Activated naive CD4-positive, alpha-beta T cell treated with anti-CD3 and anti-CD28 coated beads for 36 hours (primary cell): Measurements from ENCODE around the gene ANKRD2. TPM values are rescaled to one million over a fixed set of nuclear protein-coding genes. Genes with fewer than 3 reads are reported as not detected.

Experiments
- CTCF ChIA-PET: fragments of 350-600 bp; sonication (Branson Sonifier 250); formaldehyde crosslinking; loops from one replicate; lab custom pipeline; 2021; ENCODE audit warnings: antibody characterized with exemption; lab: Charles Lee
- DNase-seq: peaks from one replicate; pipeline ENCODE4 v3.0.0-alpha.2; 2020
- H3K27ac Mint-ChIP-seq: one replicate; pipeline ENCODE4 v1.8.0; 2021; ENCODE audit warnings: mild to moderate bottlenecking, mixed read lengths
- H3K27me3 Mint-ChIP-seq: one replicate; pipeline ENCODE4 v1.8.0; 2021; ENCODE audit warnings: low read depth, mixed read lengths
- H3K36me3 Mint-ChIP-seq: one replicate; pipeline ENCODE4 v1.8.0; 2021; ENCODE audit warnings: low read depth, mixed read lengths
- H3K4me1 Mint-ChIP-seq: one replicate; pipeline ENCODE4 v1.8.0; 2021; ENCODE audit warnings: low read depth, mixed read lengths
- H3K4me3 Mint-ChIP-seq: one replicate; pipeline ENCODE4 v1.8.0; 2021; ENCODE audit warnings: mild to moderate bottlenecking, moderate library complexity, mixed read lengths
- H3K9me3 Mint-ChIP-seq: one replicate; pipeline ENCODE4 v1.8.0; 2021; ENCODE audit warnings: mixed read lengths
- intact Hi-C: fragments of 100-400 bp; cut with micrococcal nuclease; formaldehyde crosslinking; loops from one replicate; pipeline ENCODE4 v1.15.1; 2023
- total RNA-seq, 2 experiments: library from RNA; stranded (reverse); gene quantifications; one replicate each; pipeline ENCODE4 v1.2.3, GENCODE V29; 2021

The ANKRD2 gene
- total RNA-seq, 2 experiments from 2014 or later, result 0.26 TPM; not detected in 1

DNA sequence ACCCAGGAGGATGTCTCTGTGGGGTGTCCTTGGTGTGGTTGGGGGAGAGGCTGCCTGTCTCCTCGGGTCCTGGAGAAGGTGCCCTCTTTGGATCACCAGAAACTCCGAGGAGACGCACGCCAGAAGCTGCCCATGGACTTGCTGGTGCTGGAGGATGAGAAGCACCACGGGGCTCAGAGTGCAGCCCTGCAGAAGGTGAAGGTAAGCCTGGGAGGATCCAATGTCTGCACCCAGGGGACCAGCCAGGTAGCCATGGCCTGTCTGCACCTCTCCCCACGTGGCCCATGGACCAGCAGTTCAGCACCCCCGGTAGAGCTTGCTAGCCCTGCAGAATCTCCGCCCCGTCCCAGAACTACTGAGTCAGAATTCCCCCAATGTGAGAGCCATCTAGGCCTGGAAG, 5.1 kb downstream of the ANKRD2 start:
- Mint-ChIP-seq H3K4me1 (no peaks in the 10 kb centered on the region), H3K4me3 (no peak overlapping the region), H3K27ac (no peak overlapping the region), H3K9me3 (no peaks in the 10 kb centered on the region), H3K36me3 (no peaks in the 10 kb centered on the region), H3K27me3 (no peaks in the 10 kb centered on the region)
- intact Hi-C loops, result no loop called here
- CTCF ChIA-PET, result interaction anchor here (0.6 to 0.7 kb wide), 2 partner anchors 42 to 43 kb away, joined by 3 read pairs; no protein-coding TSS in a partner anchor
- DNase-seq, result no peak

DNA sequence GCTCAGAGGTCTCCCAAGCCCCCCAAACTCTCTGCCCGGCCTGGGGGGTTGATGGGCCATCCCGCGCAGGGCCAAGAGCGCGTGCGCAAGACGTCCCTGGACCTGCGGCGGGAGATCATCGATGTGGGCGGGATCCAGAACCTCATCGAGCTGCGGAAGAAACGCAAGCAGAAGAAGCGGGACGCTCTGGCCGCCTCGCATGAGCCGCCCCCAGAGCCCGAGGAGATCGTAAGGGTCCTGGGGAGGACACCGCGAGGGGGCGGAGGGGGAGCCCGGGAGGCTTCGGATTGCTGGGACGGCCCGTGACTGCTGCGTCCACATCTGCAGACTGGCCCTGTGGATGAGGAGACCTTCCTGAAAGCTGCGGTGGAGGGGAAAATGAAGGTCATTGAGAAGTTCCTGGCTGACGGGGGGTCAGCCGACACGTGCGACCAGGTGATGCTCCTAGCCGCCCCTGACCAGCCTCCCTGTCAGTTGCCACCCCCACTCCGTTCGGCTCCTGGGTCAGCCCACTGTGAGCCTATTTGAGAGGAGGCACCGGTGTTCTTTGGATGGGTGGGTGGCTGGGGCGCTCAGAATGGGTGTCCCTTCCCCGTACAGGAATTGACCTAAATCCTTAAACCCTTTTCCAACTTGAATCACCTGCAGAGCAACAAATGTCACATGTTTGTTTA, 5.7 kb downstream of the ANKRD2 start:
- no peaks in the 10 kb centered on the region for H3K4me1 Mint-ChIP-seq
- no peaks in the 10 kb centered on the region for H3K36me3 Mint-ChIP-seq
- H3K4me3 Mint-ChIP-seq, result no peak overlapping the region
- no peak for DNase-seq
- intact Hi-C loops, result no loop called here
- no peaks in the 10 kb centered on the region for H3K27me3 Mint-ChIP-seq
- CTCF ChIA-PET, result no interaction called here
- no peak overlapping the region for H3K27ac Mint-ChIP-seq
- no peaks in the 10 kb centered on the region for H3K9me3 Mint-ChIP-seq

DNA sequence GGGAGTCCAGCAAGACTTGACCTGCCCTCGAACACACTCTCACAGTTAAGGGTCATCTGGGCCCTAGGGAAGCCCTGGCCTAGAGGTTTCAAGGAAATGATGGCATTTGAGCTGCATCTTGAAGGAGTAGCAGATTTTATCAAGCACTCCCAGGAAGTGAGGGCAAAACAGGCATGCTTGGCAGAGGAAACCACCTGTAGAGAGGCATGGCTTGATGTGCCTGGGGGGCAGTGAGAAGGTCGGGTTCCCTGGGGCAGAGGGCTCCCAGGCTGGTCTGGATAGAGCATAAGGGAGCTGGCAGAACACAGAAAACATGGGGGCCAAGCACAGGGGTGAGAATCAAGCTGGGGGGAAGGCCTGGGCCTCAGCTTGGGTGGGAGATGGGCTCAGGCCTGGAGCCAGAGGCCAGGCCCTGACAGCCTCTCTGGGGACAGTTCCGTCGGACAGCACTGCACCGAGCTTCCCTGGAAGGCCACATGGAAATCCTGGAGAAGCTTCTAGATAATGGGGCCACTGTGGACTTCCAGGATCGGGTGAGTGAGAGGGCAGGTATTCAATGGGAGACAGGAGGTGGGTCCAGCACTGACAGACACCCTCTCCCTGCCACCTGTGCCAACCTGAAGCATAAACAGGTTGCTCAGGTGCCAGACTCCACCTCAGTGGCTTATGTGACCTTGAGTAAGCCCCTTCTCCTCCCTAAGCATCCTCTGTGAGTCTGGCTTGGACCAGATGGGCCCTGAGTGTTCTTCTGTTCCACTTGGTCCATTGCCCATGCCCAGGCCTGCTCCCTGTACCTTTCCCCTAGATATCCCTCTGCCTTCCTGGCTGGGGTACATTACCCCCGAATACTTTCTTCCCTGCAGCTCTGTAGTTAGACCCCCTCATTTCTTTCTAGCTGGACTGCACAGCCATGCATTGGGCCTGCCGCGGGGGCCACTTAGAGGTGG, 8.1 kb downstream of the ANKRD2 start:
- no peaks in the 10 kb centered on the region for H3K4me1 Mint-ChIP-seq
- H3K27ac Mint-ChIP-seq, result no peak overlapping the region
- H3K4me3 Mint-ChIP-seq, result no peak overlapping the region
- intact Hi-C loops, result no loop called here
- H3K9me3 Mint-ChIP-seq, result no peaks in the 10 kb centered on the region
- CTCF ChIA-PET, result no interaction called here
- H3K36me3 Mint-ChIP-seq, result no peaks in the 10 kb centered on the region
- no peaks in the 10 kb centered on the region for H3K27me3 Mint-ChIP-seq
- DNase-seq, result no peak

DNA sequence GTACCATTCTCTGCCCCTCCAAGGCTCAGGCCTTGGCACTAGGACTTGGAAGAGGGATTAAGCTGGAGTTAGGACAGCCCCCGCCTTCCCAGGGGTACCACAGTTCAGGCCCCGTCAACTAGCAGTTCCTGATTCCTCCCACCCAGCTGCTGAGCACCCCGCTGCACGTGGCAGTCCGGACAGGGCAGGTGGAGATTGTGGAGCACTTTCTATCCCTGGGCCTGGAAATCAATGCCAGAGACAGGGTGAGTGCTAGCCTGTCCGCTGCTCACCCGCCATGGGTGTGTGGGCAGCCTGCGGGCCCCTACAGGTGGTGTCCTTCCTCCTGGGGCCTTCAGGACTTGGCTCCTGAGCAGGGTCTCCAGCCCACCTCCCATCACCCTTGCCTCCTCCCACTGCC, 9.6 kb downstream of the ANKRD2 start:
- Mint-ChIP-seq H3K27ac (no peak overlapping the region), H3K27me3 (no peaks in the 10 kb centered on the region), H3K9me3 (no peaks in the 10 kb centered on the region), H3K4me1 (no peaks in the 10 kb centered on the region), H3K36me3 (no peaks in the 10 kb centered on the region), H3K4me3 (no peak overlapping the region)
- CTCF ChIA-PET, result interaction anchor here (0.5 to 1.0 kb wide), 2 partner anchors 10 to 176 kb away, joined by 4 read pairs; partner anchors contain the start of gene ANKRD2
- no peak for DNase-seq
- intact Hi-C loops, result no loop called here

DNA sequence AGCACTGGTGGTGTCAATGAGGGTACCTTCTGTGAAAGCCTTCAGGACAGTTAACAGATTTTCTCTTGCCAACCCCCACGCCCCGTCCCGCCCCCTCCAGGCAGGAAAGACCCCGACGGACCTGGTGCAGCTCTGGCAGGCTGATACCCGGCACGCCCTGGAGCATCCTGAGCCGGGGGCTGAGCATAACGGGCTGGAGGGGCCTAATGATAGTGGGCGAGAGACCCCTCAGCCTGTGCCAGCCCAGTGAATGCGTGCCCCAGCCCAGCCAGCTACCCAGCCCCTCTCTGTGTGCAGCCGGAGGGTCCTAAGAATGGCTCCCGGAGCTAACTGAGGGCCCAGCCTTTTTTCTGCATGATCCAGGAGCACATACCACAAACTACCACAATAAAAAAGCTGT, 10.9 kb downstream of the ANKRD2 start:
- H3K36me3 Mint-ChIP-seq, result no peaks in the 10 kb centered on the region
- no peak overlapping the region for H3K4me3 Mint-ChIP-seq
- CTCF ChIA-PET, result no interaction called here
- H3K27me3 Mint-ChIP-seq, result no peaks in the 10 kb centered on the region
- H3K27ac Mint-ChIP-seq, result no peak overlapping the region
- intact Hi-C loops, result no loop called here
- H3K4me1 Mint-ChIP-seq, result no peaks in the 10 kb centered on the region
- no peaks in the 10 kb centered on the region for H3K9me3 Mint-ChIP-seq
- no peak for DNase-seq

DNA sequence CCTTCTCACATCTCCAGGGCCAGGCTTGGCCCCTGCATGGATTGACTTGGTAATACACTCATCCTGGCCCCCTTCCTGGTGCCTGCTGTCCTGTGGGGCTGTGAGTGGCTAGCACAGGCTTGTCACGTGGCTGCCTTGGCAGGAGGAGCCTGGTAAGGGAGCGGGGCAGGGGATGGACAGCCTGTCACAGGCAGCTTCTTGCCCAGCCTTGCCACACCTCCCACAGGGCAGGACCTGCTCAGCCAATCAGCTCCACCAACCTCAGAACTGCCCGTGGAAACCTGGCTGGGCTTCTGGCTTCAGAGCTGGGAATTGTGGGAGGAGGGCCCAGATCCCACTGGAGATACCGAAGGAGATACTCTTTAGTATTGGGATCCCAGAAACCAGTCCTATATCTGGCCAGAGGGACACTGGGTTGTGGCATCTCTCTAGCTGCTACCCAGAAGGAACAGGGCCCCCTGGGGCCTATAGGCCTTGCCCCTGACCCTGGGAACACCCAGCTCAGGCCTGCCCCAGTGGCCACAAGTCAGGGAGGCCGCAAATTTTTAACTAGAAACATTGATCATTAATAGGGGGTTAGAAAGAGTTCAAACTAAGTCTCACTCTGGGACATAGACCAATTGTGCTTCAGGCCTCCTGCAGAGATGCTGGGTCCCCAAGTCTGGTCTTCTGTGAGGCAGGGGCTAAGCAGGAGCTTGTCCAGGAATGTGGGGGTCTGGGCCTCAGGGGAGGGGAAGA, 11.7 kb downstream of the ANKRD2 start, which contains the start of gene HOGA1:
Gene HOGA1 (plus strand): TSS at position 330 of the 738 bp plus-strand sequence. CDS start 315 bp downstream, at position 645.
- CTCF ChIA-PET, result interaction anchor here (0.5 to 1.1 kb wide), 5 partner anchors 9 to 1214 kb away, joined by 3 to 4 read pairs (median 3); no protein-coding TSS in a partner anchor
- Mint-ChIP-seq H3K4me1 (no peaks in the 10 kb centered on the region), H3K4me3 (no peak within 1 kb of the TSS), H3K9me3 (no peaks in the 10 kb centered on the region), H3K36me3 (no peaks in the 10 kb centered on the region), H3K27me3 (no peaks in the 10 kb centered on the region), H3K27ac (no peak within 1 kb of the TSS)
- intact Hi-C loops, result no loop called here
- DNase-seq, result no peak

DNA sequence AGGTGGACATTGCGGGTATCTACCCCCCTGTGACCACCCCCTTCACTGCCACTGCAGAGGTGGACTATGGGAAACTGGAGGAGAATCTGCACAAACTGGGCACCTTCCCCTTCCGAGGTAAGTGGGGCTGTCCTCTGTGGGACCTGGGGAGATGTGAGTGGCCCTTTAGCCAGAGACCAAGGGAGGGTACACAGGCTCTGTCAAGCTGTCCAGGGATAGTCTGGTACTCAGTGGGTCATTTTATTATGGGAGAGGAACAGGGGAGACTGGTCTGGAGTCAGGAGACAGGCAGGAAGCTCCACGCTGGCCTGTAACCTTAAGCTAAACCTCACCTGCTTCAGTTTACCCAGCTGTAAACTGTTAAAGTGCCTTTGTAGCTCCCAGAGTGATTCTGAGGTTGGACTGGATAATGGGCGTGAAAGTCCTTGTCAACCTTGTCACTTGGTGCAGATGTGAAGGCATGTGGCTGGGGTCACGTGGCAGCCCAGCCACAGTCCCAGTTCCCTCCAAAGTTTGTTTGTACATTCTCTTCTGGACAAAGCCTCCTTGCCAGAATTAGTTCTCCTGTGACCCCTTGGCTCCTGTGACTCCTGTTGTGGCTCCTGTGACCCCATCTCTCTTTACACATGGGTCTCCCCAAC, 12.3 kb downstream of the ANKRD2 start:
- Mint-ChIP-seq H3K27me3 (no peaks in the 10 kb centered on the region), H3K27ac (no peak overlapping the region), H3K36me3 (no peaks in the 10 kb centered on the region), H3K9me3 (no peaks in the 10 kb centered on the region), H3K4me1 (no peaks in the 10 kb centered on the region), H3K4me3 (no peak overlapping the region)
- CTCF ChIA-PET, result interaction anchor here (0.5 to 1.1 kb wide), 6 partner anchors 10 to 1214 kb away, joined by 3 to 4 read pairs (median 3); no protein-coding TSS in a partner anchor
- no peak for DNase-seq
- intact Hi-C loops, result no loop called here

DNA sequence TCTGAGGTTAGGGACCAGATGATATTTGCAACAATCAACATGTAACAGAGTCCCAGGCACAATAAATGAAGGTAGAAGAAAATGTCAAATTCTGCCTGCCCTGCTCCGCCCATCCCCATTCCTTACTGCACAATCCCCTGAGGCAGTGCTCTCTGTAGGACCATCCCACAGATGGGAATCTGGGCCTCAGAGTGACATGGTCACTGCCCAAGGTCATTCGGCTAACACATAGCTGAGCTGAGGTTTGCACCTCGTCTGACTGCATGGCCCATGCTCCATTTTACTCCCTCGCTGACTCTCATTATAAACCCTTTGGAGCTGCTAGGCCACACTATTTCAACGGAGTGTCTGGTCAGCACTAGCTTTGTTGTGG, 12.8 kb downstream of the ANKRD2 start:
- Mint-ChIP-seq H3K36me3 (no peaks in the 10 kb centered on the region), H3K9me3 (no peaks in the 10 kb centered on the region), H3K27me3 (no peaks in the 10 kb centered on the region), H3K4me1 (no peaks in the 10 kb centered on the region), H3K4me3 (no peak overlapping the region), H3K27ac (no peak overlapping the region)
- DNase-seq, result no peak
- intact Hi-C loops, result no loop called here
- CTCF ChIA-PET, result interaction anchor here (0.8 to 1.1 kb wide), 2 partner anchors 10 to 31 kb away, joined by 3 read pairs; no protein-coding TSS in a partner anchor

DNA sequence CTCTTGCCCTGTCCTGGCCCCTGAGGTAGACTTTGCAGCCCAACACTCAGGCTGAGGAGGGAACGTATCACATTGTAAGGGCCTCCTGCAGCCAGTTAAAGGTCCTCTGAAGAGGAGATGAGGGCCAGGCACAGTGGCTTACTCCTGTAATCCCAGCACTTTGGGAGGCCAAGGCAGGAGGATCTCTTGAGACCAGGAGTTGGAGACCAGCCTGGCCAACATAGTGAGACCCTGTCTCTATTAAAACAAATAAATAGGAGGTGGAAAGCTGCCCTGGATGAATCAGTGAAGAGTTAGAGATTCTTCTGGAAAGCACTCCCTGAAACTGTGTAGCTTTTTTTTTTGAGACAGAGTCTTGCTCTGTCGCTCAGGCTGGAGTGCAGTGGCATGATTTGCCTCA, 14.6 kb downstream of the ANKRD2 start:
- H3K9me3 Mint-ChIP-seq, result no peaks in the 10 kb centered on the region
- intact Hi-C loops, result no loop called here
- no peaks in the 10 kb centered on the region for H3K36me3 Mint-ChIP-seq
- no peak overlapping the region for H3K4me3 Mint-ChIP-seq
- no peak overlapping the region for H3K27ac Mint-ChIP-seq
- no peak for DNase-seq
- H3K4me1 Mint-ChIP-seq, result no peaks in the 10 kb centered on the region
- CTCF ChIA-PET, result interaction anchor here (0.6 kb wide), 1 partner anchor 33 kb away, joined by 4 read pairs; no protein-coding TSS in a partner anchor
- H3K27me3 Mint-ChIP-seq, result no peaks in the 10 kb centered on the region

DNA sequence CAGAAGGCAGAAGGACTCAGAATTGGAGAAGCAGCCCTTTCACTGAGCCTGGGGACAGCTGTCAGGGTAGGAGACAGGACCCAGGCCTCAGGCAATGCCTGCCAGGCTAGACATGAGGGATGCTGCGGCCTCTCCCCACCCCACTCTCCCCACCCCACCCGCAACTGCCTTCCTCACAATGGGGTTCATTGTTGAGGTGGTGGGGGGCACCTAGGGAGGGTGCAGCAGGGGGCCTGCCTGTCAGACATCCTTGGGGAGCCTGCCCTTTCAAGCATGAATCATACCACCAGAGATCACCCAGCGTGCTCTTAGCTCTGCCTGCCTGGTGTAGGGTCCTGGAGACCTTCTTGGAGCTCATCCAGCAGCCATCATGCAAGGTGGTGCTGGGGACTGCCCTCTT, 16.9 kb downstream of the ANKRD2 start, which contains the start of gene C10orf62:
Gene C10orf62 (plus strand): TSS at position 243 of the 400 bp plus-strand sequence. CDS start 177 bp downstream, outside the sequence.
- intact Hi-C loops, result no loop called here
- DNase-seq, result no peak
- no peaks in the 10 kb centered on the region for H3K9me3 Mint-ChIP-seq
- no peak within 1 kb of the TSS for H3K4me3 Mint-ChIP-seq
- H3K4me1 Mint-ChIP-seq, result no peaks in the 10 kb centered on the region
- CTCF ChIA-PET, result interaction anchor here (1.1 kb wide), 1 partner anchor 18 kb away, joined by 3 read pairs; no protein-coding TSS in a partner anchor
- no peaks in the 10 kb centered on the region for H3K27me3 Mint-ChIP-seq
- H3K27ac Mint-ChIP-seq, result no peak within 1 kb of the TSS
- no peaks in the 10 kb centered on the region for H3K36me3 Mint-ChIP-seq

DNA sequence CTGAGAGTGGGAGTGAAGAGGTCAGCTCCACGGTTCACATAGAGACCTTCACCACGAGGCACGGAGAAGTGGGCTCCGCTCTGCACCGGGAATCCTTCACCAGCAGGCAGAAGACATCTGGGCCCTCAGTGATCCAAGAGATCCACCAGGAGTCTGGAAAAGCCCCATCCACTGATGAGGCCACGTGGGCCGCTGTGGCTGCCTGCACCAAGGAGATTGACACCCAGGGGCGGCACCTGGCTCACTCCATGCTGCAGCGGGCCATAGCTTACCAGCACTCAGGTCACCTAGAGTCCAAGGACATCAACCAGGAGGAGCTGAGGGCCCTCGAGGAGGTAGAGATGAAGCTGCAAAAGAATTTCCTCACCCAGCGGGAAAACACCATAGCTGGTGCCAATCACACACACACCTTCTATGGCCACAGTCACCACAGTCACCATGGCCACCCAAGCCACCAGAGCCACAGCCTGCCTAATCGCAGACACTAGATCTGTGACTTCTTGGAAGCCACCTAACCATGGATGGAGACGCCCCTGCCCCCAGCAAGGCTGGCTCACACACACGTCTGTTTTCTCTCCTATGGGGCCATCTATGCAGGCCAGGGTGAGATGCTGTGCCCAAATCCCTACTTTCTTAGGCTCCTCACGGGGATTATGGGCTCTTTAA, 17.6 kb downstream of the ANKRD2 start:
- H3K9me3 Mint-ChIP-seq, result no peaks in the 10 kb centered on the region
- CTCF ChIA-PET, result interaction anchor here (0.5 to 1.1 kb wide), 4 partner anchors 18 to 350 kb away, joined by 3 read pairs; no protein-coding TSS in a partner anchor
- no peak overlapping the region for H3K27ac Mint-ChIP-seq
- H3K4me3 Mint-ChIP-seq, result no peak overlapping the region
- intact Hi-C loops, result no loop called here
- H3K27me3 Mint-ChIP-seq, result no peaks in the 10 kb centered on the region
- H3K4me1 Mint-ChIP-seq, result no peaks in the 10 kb centered on the region
- H3K36me3 Mint-ChIP-seq, result no peaks in the 10 kb centered on the region
- DNase-seq, result no peak
